Pons (tissue), 1 donor: ENCODE measurements around the gene IL2RG.

Source experiments
- DNase-seq: peaks from one replicate; pipeline ENCODE4 v3.0.0-alpha.2; 2016; ENCODE audit warnings: low spot score

IL2RG gene

GRCh38 chrX:71111141-71111843, at the start of gene IL2RG:
IL2RG (minus strand) TSS chrX:71111577; CDS start chrX:71111539, 38 bp downstream.
- no peak for DNase-seq

GRCh38 chrX:71160475-71160874, 49.1 kb upstream of the IL2RG start:
- no peak for DNase-seq

GRCh38 chrX:71159335-71159734, 48.0 kb upstream of the IL2RG start:
- DNase-seq = no peak

GRCh38 chrX:71158603-71159002, 47.2 kb upstream of the IL2RG start:
- DNase-seq = no peak

GRCh38 chrX:71154641-71155040, 43.3 kb upstream of the IL2RG start:
- no peak for DNase-seq

- no peak for DNase-seq
Observed at GRCh38 chrX:71154196-71154595, 42.8 kb upstream of the IL2RG start.

GRCh38 chrX:71151366-71151765, 40.0 kb upstream of the IL2RG start:
- DNase-seq = no peak

GRCh38 chrX:71148278-71148663, 36.9 kb upstream of the IL2RG start:
- no peak for DNase-seq

- peak; percentile 39 for DNase-seq
Observed at GRCh38 chrX:71147496-71148277, 36.3 kb upstream of the IL2RG start.

GRCh38 chrX:71144651-71145050, 33.3 kb upstream of the IL2RG start, which contains the start of gene NLGN3:
NLGN3 (plus strand) TSS chrX:71144841; CDS start chrX:71147750, 2,909 bp downstream.
- DNase-seq = no peak

GRCh38 chrX:71143508-71143907, 32.1 kb upstream of the IL2RG start:
- DNase-seq = peak; percentile 63

- DNase-seq = no peak
Observed at GRCh38 chrX:71140440-71140839, 29.1 kb upstream of the IL2RG start.

GRCh38 chrX:71131510-71131909, 20.1 kb upstream of the IL2RG start:
- DNase-seq = no peak

- peak; percentile 55 for DNase-seq
Observed at GRCh38 chrX:71128915-71129765, 17.8 kb upstream of the IL2RG start.

- no peak for DNase-seq
Observed at GRCh38 chrX:71128166-71128833, 16.9 kb upstream of the IL2RG start.

GRCh38 chrX:71118985-71119535, 7.7 kb upstream of the IL2RG start:
- DNase-seq = no peak

GRCh38 chrX:71118032-71118984, 6.9 kb upstream of the IL2RG start, which contains the start of gene MED12:
MED12 (plus strand) TSS chrX:71118596; CDS start chrX:71118755, 159 bp downstream.
- peak; percentile 71 for DNase-seq

GRCh38 chrX:71117358-71117757, 6.0 kb upstream of the IL2RG start:
- no peak for DNase-seq

- no peak for DNase-seq
Observed at GRCh38 chrX:71111921-71112431, 599 bp upstream of the IL2RG start.

- DNase-seq = no peak
Observed at GRCh38 chrX:71109051-71109450, 2.3 kb downstream of the IL2RG start.
